ENCODE results near the gene KRTAP10-5. TPM values are rescaled to one million over a fixed set of nuclear protein-coding genes. Genes with fewer than 3 reads are reported as not detected.

Gene KRTAP10-5
- total and polyA plus RNA-seq, 9 of the 15 experiments (the other 6 are each of a cell fraction or from before 2014, with no cell fraction given): not detected

- no peak for TF ChIP-seq HEY1 (CRISPR knock-in tag; IDR thresholded peaks at IDR 0.05; ENCODE audit: borderline replicate concordance)
- peak; percentile 77; the same call in 1 of the 2 replicates for TF ChIP-seq CTBP1 (IDR thresholded peaks at IDR 0.05; ENCODE audit: borderline replicate concordance)
- no peak for TF ChIP-seq ZNF143 (CRISPR knock-in tag; IDR thresholded peaks at IDR 0.05)
- TF ChIP-seq ZNF277 (CRISPR knock-in tag; IDR thresholded peaks at IDR 0.05; ENCODE audit: borderline replicate concordance): no peak
- no peak for TF ChIP-seq STAG1 (CRISPR knock-in tag; IDR thresholded peaks at IDR 0.05; ENCODE audit: borderline replicate concordance)
- peak; percentile 56 for TF ChIP-seq GABPA (tag; conservative IDR thresholded peaks at IDR 0.05; ENCODE audit: low read depth)
- no peak for TF ChIP-seq ZNF165 (CRISPR knock-in tag; IDR thresholded peaks at IDR 0.05; ENCODE audit: borderline replicate concordance)
- no peak for TF ChIP-seq ZNF655 (CRISPR knock-in tag; IDR thresholded peaks at IDR 0.05)
- TF ChIP-seq CBFB (CRISPR knock-in tag; IDR thresholded peaks at IDR 0.05): no peak
- TF ChIP-seq SAFB2 (IDR thresholded peaks at IDR 0.05; ENCODE audit: borderline replicate concordance, low read depth, low read length, severe bottlenecking): no peak
- TF ChIP-seq PBX2 (CRISPR knock-in tag; IDR thresholded peaks at IDR 0.05; ENCODE audit: low read depth): no peak
- peak; percentile 86 for TF ChIP-seq PBX2 (tag; conservative IDR thresholded peaks at IDR 0.05; ENCODE audit: low read depth)
- TF ChIP-seq ZNF57 (CRISPR knock-in tag; IDR thresholded peaks at IDR 0.05): no peak
- no peak for TF ChIP-seq SUPT5H (IDR thresholded peaks at IDR 0.05)
- peak; percentile 75 for TF ChIP-seq BHLHE40 (IDR thresholded peaks at IDR 0.05; ENCODE audit: low read length)
- peak; percentile 81; the same call in 1 of the 2 replicates for TF ChIP-seq ATF2 (CRISPR knock-in tag; IDR thresholded peaks at IDR 0.05)
- TF ChIP-seq, protein P1, sequence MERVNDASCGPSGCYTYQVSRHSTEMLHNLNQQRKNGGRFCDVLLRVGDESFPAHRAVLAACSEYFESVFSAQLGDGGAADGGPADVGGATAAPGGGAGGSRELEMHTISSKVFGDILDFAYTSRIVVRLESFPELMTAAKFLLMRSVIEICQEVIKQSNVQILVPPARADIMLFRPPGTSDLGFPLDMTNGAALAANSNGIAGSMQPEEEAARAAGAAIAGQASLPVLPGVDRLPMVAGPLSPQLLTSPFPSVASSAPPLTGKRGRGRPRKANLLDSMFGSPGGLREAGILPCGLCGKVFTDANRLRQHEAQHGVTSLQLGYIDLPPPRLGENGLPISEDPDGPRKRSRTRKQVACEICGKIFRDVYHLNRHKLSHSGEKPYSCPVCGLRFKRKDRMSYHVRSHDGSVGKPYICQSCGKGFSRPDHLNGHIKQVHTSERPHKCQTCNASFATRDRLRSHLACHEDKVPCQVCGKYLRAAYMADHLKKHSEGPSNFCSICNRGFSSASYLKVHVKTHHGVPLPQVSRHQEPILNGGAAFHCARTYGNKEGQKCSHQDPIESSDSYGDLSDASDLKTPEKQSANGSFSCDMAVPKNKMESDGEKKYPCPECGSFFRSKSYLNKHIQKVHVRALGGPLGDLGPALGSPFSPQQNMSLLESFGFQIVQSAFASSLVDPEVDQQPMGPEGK (CRISPR knock-in tag; IDR thresholded peaks at IDR 0.05; ENCODE audit: borderline replicate concordance): no peak
- TF ChIP-seq SRSF1 (IDR thresholded peaks at IDR 0.05; ENCODE audit: low read depth, low read length): no peak
- no peak for TF ChIP-seq SREBF1 (IDR thresholded peaks at IDR 0.05; ENCODE audit: borderline replicate concordance, low read depth, low read length)
- TF ChIP-seq ARID1B (IDR thresholded peaks at IDR 0.05): no peak; the same call in 1 of the 2 replicates
Observed at GRCh38 chr21:44582055-44582454, 1.7 kb upstream of the KRTAP10-5 start (continued).
